NCI-H748 (cell line): Measurements from ENCODE around the gene LONP2.
"Not testable (repeated sequence)": the region's sequence is repeated elsewhere in the genome, so short reads cannot be mapped to it uniquely, and the experiment has no call there.

Source experiments
- DNase-seq: peaks from one replicate; lab custom pipeline; 2025; ENCODE audit not compliant: unreplicated experiment; lab: John Stamatoyannopoulos, UW

LONP2 gene

DNA sequence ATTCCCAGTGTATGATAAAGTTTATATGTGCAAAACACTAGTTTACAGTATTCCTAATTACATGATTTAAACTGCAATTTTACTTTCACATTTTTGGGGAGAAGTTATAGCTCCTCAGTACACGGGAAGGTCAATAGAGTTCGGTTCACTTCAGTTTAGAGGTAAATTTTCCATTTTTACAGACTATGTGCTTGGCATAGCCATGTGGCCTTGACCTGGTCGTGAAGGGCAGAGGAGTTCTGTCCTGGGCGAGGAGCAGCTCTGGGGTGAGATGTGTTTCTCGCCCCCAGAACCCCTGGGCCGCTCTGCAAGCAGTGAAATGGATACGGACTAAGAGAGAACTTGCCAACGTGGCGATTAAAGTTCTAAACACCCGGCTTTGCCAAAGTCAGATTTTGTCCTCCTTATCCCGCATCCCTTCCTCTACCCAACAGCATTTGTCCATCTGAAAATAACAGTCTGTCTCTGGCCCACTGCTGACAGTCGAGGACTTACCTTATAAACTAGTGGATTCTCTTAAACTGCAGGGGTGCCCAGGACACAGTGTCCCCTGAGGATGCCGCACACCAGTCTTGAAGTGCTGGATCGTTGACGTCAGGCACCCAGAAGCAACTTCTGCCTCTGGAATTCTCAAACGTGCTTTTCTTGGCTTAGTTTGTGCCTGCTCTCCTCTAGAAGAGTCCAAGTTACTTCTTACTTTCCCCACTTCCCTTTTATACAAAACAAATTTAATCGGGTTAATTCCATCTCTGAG, 142.6 kb downstream of the LONP2 start:
- DNase-seq: no peak

DNA sequence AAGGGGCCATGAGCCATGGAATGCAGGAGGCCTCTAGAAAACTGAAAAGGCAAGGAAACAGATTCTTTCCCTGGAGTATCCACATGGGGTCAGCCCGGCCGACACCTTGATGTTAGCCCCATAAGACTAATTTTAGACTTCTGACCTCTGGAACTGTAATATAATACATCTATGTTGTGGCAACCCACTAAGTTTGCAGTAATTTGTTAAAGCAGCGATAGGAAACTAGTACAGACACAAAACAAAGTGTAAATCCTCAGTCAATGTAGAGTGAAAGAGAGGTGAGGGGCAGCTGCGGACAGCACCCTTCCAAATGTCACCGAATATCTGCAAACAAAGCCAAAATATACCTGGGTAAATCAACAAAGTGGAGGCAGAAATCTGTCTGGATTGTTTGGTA, 148.3 kb downstream of the LONP2 start:
- no peak for DNase-seq

DNA sequence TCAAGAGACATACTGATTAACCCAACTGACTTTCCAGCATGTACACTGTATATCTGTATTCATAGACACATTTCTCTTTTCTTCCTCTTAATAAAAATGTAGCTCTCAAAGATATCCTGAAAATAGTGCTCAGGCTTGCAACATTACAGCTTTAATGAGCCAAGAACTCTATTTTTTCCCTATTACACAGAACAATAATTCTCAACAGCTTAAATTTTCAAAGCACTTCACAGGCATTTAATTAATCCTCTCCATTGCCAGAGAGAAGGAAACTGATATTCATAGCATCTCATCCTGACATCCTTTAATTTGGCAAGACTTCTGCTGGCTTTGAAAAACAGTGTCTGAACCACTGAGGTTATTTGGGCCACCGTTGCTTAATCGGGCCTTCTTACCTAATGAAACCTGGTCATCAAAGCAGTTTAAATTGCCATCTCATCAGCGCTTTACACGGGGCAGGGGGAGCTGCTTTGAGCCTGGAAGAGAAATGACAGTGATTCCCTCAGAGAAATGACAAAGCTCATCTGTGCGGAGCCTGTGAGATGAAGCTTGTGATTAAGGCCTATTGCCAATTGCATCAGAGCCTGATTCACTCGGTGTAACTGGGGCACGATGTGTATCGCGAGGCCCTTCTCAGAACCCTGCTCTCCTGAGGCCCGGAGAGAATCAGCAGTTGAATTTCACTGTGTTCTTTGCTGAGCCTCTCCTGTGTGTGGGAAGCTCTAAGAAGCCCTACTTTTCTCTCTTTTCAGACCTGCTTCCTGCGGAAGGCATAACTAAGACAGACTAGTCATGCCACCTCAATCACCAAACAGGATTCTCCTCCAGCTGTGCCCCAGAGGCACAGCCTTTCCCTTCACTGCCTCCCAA, 149.6 kb downstream of the LONP2 start:
- no peak for DNase-seq

DNA sequence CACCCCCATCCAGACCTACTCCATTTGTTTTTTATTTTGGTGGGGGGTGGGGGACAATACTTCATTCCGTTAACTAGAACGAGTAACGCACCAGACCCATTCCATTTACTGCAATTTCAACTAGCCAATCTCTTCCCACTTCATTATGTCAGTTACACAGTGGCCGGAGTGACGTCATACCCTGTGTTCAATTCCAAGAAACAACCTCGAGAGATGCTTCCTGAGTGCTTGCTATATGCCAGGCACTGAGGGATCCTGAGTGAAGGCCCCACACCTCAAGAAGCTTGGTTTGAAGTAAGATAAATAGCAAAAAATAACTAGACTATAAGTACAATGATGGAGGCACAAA, 150.2 kb downstream of the LONP2 start:
- no peak for DNase-seq

DNA sequence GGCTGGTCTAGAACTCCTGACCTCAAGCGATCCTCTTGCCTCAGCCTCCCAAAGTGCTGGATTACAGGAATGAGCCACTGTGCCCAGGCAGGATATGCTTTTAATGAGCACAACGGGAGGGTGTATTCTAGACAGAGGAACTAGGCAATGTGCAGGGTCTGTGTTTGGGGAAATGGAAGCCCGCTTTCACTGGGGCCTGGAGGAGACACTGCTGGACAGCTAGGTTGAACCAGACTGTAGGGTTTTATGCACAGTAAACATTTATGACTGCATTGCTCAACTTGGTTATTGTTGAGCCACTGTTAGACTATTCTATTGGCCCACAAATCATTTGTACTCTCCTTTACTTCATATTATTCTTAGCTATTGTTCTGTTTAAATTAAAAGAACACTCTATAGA, 151.3 kb downstream of the LONP2 start:
- DNase-seq: no peak

DNA sequence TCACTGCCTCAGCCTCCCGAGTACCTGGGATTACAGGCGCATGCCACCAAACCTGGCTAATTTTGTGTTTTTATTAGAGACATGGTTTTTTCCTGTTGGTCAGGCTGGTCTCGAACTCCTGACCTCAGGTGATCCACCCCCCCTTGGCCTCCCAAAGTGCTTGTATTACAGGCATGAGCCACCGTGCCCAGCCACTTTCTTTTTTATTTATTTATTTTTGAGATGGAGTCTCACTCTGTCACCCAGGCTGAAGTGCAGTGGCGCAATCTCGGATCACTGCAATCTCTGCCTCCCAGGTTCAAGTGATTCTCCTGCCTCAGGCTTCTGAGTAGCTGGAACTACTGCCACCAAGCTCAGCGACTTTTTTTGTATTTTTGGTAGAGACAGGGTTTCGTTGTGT, 158.4 kb downstream of the LONP2 start:
- not testable (repeated sequence) for DNase-seq

DNA sequence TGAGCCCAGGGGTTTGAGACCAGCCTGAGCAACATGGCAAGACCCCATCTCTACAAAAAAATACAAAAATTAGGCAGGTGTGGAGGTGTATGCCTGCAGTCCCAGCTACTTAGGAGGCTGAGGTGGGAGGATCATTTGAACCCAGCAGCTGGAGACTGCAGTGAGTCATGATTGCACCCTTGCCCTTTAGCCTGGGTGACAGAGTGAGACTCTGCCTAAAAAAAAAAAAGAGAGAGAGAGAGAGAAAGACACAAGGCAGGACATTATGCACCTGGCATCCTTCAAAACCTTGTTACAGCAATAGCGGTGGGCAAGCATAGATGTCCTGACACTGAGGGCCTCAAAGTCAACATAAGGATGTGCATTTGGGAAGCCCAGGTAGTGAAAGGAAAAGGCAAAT, 161.1 kb downstream of the LONP2 start:
- no peak for DNase-seq

DNA sequence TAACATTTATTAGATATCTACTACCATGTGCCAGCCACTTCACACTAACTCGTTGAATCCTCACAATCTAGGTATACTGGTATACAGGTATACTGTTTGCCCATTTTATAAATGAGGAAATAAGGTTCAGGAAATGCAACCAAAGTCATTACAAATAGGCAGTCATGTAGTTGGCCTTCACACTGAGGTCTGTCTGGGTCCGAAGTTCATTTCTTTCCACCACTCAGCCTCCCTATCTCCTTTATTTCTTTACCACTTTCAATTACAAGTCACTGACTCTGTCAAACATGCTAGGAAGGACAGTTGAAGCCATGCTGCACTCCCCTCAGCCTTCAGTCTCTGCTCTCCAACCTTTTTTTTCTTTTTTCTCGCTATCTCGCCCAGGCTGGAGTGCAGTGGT, 161.8 kb downstream of the LONP2 start:
- DNase-seq: no peak
